ENCODE results near the gene LMAN1L. TPM values are rescaled to one million over a fixed set of nuclear protein-coding genes. Genes with fewer than 3 reads are reported as not detected.

Gene LMAN1L
- total and polyA plus RNA-seq, 9 donors: not detected

- intact Hi-C loops (cut with DNase I): loop anchor here in 1 of 4 donors (10.0 kb wide), 1 partner anchor 56 kb away; the partner anchor contains the start of gene LMAN1L
- TF ChIP-seq POLR2A (IDR thresholded peaks at IDR 0.05) (no peak), CTCF (IDR thresholded peaks at IDR 0.05) (no peak), EP300 (IDR thresholded peaks at IDR 0.05) (no peak)
- H3K36me3 ChIP-seq: no peaks in the 10 kb centered on the region
- no peak overlapping the region for H3K27ac ChIP-seq
- no peaks in the 10 kb centered on the region for H3K9me3 ChIP-seq
- no peaks in the 10 kb centered on the region for H3K27me3 ChIP-seq
- no peak for DNase-seq
- no peak overlapping the region for H3K4me3 ChIP-seq
- peaks cover 3% of the 10 kb centered on the region for H3K4me1 ChIP-seq (ENCODE audit: insufficient read depth)
- 65 to 71% (median 65%) methylated on average over 6 of the region's 6 CpGs for WGBS, 3 donors
These were observed 58.0 kb downstream of the LMAN1L start for GRCh38 chr15:74870436-74871215.

- no peak for DNase-seq
- intact Hi-C loops (cut with DNase I): loop anchor here in 1 of 4 donors (10.0 kb wide), 1 partner anchor 58 kb away; the partner anchor contains the start of gene LMAN1L
- no peak for TF ChIP-seq POLR2A (IDR thresholded peaks at IDR 0.05)
- TF ChIP-seq EP300 (IDR thresholded peaks at IDR 0.05): no peak
- no peak for TF ChIP-seq CTCF (IDR thresholded peaks at IDR 0.05)
These were observed 60.0 kb downstream of the LMAN1L start for GRCh38 chr15:74872702-74873035.

DNA sequence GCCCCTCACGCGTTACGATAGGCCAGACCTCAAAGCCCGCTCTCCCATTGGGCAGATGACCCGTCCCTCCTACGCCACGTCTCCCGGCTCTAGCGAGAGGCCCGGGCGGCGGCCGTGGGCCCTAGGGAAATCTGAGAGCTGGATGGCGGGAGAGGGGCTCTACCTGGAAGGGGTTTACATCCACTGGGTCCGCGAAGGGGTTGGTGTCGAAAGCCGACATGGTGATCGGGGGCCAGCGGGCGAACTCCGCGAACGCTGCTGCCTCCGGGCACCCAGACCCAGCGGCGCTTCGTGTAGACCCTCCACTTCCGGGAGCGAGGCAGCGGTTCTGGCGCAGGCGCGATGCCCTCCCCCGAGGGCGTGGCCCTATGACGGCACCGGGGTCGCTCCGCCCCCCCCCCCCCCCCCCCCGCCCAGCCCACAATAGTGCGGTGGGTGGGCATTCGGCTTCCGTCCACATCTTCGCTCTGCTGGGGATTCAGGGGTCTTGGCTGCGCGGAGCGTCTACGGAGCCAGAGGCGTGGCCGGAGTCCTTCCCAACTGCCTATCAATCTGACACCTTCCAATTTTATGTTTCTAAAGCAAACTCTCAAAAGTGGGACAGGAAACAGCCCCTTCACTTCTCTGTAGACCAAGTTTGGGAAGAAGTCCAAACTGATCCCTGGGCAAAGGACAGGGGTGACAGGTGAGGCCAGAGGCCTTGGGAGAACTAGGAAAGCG is 60.6 kb downstream of the LMAN1L start, which contains the start of gene SCAMP2:
TSS of gene SCAMP2 (minus strand) at position 330 of the 720 bp plus-strand sequence. CDS start at position 220, 110 bp downstream.
- H3K27ac ChIP-seq: peak within 1 kb of the TSS in 1 of 2 donors; percentile 87
- H3K4me3 ChIP-seq: peak within 1 kb of the TSS; percentile 89
- WGBS, 3 donors: 0 to 1% (median 0%) methylated on average over 21 to 44 of the region's 52 CpGs
- peaks cover 3% of the 10 kb centered on the region for H3K4me1 ChIP-seq (ENCODE audit: insufficient read depth)
- H3K27me3 ChIP-seq: no peaks in the 10 kb centered on the region
- intact Hi-C loops (cut with DNase I): loop anchor here in 1 of 4 donors (10.0 kb wide), 1 partner anchor 58 kb away; the partner anchor contains the start of gene LMAN1L
- DNase-seq: peak; percentile 92 to 95 (median 93)
- H3K36me3 ChIP-seq: no peaks in the 10 kb centered on the region
- TF ChIP-seq CTCF (IDR thresholded peaks at IDR 0.05) (no peak), EP300 (IDR thresholded peaks at IDR 0.05) (no peak), POLR2A (IDR thresholded peaks at IDR 0.05) (peak; percentile 82)
- no peaks in the 10 kb centered on the region for H3K9me3 ChIP-seq

More at GRCh38 chr15:74872702-74873035, 60.0 kb downstream of the LMAN1L start:
- Histone ChIP-seq H3K27me3 (no peaks in the 10 kb centered on the region), H3K36me3 (no peaks in the 10 kb centered on the region), H3K9me3 (no peaks in the 10 kb centered on the region), H3K27ac (peak overlapping the region in 1 of 2 donors; percentile 87), H3K4me1 (ENCODE audit: insufficient read depth) (peaks cover 3% of the 10 kb centered on the region), H3K4me3 (peak overlapping the region; percentile 89)
- WGBS, 3 donors: 0 to 1% (median 1%) methylated on average over 11 of the region's 11 CpGs

DNA sequence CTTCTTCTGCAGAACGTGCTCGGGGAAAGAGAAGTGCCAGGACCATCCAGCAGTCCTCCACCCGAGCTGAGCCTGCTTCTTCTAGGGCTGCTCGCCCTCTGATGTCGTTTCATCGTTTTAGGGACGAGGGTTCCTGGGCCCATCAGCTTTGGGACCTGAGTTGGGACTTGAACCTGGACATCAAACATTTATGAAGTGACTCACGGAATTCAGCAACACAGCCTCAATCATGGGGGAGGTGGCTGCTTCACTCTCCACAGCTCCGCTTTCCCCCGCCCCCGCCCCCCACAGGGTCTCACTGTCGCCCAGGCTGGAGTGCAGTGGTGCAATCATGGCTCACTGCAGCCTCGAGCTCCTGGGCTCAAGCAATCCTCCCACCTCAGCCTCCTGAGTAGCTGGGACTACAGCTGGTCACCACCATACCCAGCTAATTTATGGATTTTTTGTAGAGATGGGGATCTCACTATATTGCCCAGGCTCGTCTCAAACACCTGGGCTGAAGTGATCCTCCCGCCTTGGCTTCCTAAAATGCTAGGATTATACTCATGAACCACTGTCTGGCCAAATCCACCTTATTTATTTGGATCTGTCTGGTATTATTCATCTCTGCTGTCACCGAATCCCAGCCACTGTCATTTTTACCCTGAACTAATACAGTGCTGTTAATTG is 61.3 kb downstream of the LMAN1L start:
- H3K27ac ChIP-seq: peak overlapping the region in 1 of 2 donors; percentile 87
- peak overlapping the region; percentile 89 for H3K4me3 ChIP-seq
- peaks cover 3% of the 10 kb centered on the region for H3K4me1 ChIP-seq (ENCODE audit: insufficient read depth)
- no peaks in the 10 kb centered on the region for H3K27me3 ChIP-seq
- no peaks in the 10 kb centered on the region for H3K9me3 ChIP-seq
- intact Hi-C loops (cut with DNase I): loop anchor here in 1 of 4 donors (10.0 kb wide), 1 partner anchor 59 kb away; the partner anchor contains the start of gene LMAN1L
- 19 to 26% (median 24%) methylated on average over 15 to 16 of the region's 16 CpGs for WGBS, 3 donors
- H3K36me3 ChIP-seq: no peaks in the 10 kb centered on the region
- no peak for TF ChIP-seq CTCF (IDR thresholded peaks at IDR 0.05)
- no peak for TF ChIP-seq EP300 (IDR thresholded peaks at IDR 0.05)
- TF ChIP-seq POLR2A (IDR thresholded peaks at IDR 0.05): no peak
- DNase-seq: peak in 2 of 5 donors; percentile 45 to 48

Data from ovary (tissue), 9 donors.